GM12873 (cell line): ENCODE data around the gene PRR35.

Experiments used
- TF ChIP-seq, protein P1 (sequence below): IDR thresholded peaks from 2 replicates; pipeline ENCODE4 v1.5.1; 2012; ENCODE audit warnings: low read depth, mild to moderate bottlenecking, moderate library complexity, low read length, control low read depth; ENCODE audit not compliant: insufficient read depth; ENCODE audit errors: missing control alignments

PRR35 gene

GRCh38 chr16:610513-611381, 50.6 kb downstream of the PRR35 start:
- TF ChIP-seq, protein P1, sequence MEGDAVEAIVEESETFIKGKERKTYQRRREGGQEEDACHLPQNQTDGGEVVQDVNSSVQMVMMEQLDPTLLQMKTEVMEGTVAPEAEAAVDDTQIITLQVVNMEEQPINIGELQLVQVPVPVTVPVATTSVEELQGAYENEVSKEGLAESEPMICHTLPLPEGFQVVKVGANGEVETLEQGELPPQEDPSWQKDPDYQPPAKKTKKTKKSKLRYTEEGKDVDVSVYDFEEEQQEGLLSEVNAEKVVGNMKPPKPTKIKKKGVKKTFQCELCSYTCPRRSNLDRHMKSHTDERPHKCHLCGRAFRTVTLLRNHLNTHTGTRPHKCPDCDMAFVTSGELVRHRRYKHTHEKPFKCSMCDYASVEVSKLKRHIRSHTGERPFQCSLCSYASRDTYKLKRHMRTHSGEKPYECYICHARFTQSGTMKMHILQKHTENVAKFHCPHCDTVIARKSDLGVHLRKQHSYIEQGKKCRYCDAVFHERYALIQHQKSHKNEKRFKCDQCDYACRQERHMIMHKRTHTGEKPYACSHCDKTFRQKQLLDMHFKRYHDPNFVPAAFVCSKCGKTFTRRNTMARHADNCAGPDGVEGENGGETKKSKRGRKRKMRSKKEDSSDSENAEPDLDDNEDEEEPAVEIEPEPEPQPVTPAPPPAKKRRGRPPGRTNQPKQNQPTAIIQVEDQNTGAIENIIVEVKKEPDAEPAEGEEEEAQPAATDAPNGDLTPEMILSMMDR = peak; percentile 64

DNA sequence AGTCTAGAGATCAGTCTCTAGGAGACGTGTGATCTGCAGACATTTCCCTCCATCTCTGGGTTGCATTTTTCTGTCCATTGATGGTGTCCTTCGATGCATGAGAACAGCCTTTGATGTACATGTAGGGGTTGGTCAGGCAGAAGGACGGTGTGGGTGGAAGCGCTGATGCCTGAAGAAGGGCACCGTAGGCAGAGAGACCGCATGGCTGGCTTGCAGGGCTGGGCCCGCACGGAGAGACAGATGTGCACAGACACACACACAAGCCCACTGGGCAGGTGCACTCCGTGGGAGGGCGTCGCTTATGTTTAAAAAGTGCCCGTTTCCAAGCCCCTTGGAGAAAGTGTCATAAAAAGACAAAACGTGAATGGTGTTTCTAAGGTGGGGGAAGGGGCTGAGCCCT, 54.9 kb downstream of the PRR35 start:
- TF ChIP-seq, protein P1 = no peak
